ENCODE results near the gene ZIM2.

GRCh38 chr19:56842412-56842811 lies 1.9 kb upstream of the ZIM2 start:
- TF ChIP-seq, protein P1, sequence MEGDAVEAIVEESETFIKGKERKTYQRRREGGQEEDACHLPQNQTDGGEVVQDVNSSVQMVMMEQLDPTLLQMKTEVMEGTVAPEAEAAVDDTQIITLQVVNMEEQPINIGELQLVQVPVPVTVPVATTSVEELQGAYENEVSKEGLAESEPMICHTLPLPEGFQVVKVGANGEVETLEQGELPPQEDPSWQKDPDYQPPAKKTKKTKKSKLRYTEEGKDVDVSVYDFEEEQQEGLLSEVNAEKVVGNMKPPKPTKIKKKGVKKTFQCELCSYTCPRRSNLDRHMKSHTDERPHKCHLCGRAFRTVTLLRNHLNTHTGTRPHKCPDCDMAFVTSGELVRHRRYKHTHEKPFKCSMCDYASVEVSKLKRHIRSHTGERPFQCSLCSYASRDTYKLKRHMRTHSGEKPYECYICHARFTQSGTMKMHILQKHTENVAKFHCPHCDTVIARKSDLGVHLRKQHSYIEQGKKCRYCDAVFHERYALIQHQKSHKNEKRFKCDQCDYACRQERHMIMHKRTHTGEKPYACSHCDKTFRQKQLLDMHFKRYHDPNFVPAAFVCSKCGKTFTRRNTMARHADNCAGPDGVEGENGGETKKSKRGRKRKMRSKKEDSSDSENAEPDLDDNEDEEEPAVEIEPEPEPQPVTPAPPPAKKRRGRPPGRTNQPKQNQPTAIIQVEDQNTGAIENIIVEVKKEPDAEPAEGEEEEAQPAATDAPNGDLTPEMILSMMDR (IDR thresholded peaks at IDR 0.05; ENCODE audit: insufficient read depth, low read depth, low read length), result no peak
- TF ChIP-seq EZH2 (IDR thresholded peaks at IDR 0.05; ENCODE audit: insufficient read depth, low read length), result no peak

Measured in astrocyte (in vitro differentiated cells and primary cell).